GM12878 (cell line): ENCODE data around the gene NRXN3. TPM values are rescaled to one million over a fixed set of nuclear protein-coding genes. Genes with fewer than 3 reads are reported as not detected.

Experiments used
- ATAC-seq: fragments of 200-7000 bp; cut with Tn5 transposase; 3 replicates; pipeline ENCODE4 v1.9.1; 2020; ENCODE audit warnings: mild to moderate bottlenecking, moderate library complexity
- BruUV-seq: library from RNA; stranded (reverse); fragments of 400-500 nt; replicated peaks from 2 replicates; lab custom pipeline; 2021; lab: Mats Ljungman, UMichigan
- CTCF ChIA-PET: fragments of 300-600 bp; sonication (Branson Sonifier 250); formaldehyde crosslinking; extraction: SDS; loops from one replicate; lab custom pipeline; 2021; ENCODE audit warnings: inconsistent platforms; lab: Yijun Ruan, JAX
- POLR2A ChIA-PET: fragments of 350-600 bp; formaldehyde crosslinking; extraction: SDS; loops from one replicate; lab custom pipeline; 2021; ENCODE audit warnings: inconsistent platforms; lab: Charles Lee
- RAD21 ChIA-PET: fragments of 300-600 bp; sonication (Branson Sonifier 250); formaldehyde crosslinking; loops from one replicate; lab custom pipeline; 2023; ENCODE audit warnings: antibody characterized with exemption; ENCODE audit not compliant: unreplicated experiment; lab: Charles Lee
- SMC1A ChIA-PET: fragments of 300-600 bp; sonication (Branson Sonifier 250); formaldehyde crosslinking; loops from one replicate; lab custom pipeline; 2023; ENCODE audit not compliant: unreplicated experiment, uncharacterized antibody; lab: Charles Lee
- DNase-seq: peaks from one replicate; pipeline ENCODE4 v3.0.0-alpha.2; 2011; ENCODE audit warnings: low read depth, low spot score
- FAIRE-seq: peaks from 3 replicates; lab custom pipeline; 2011; peaks lifted over from hg19 to GRCh38; lab: Jason Lieb, UNC
- H2AFZ ChIP-seq: 2 replicates; pipeline ENCODE4 v1.6.0; 2011; ENCODE audit warnings: low read depth, low read length, control low read depth; ENCODE audit not compliant: control insufficient read depth
- H3K27ac ChIP-seq: 2 replicates; pipeline ENCODE4 v1.5.1; 2011; ENCODE audit warnings: control low read depth; ENCODE audit not compliant: control insufficient read depth, insufficient read depth
- H3K27me3 ChIP-seq, 2 experiments: replicated peaks in 1 of 2; 2 replicates each; pipeline versions ENCODE4 v1.6.0 to v1.6.1; 2011; ENCODE audit warnings: low read length in 1 of 2; ENCODE audit not compliant: control insufficient read depth in 2 of 2, insufficient read depth in 2 of 2
- H3K36me3 ChIP-seq, 2 experiments: 2 replicates each; pipeline ENCODE4 v1.5.1; 2011; ENCODE audit warnings: low read length in 1 of 2; ENCODE audit not compliant: control insufficient read depth in 2 of 2, insufficient read depth in 2 of 2
- H3K4me1 ChIP-seq: 2 replicates; pipeline ENCODE4 v1.6.1; 2011; ENCODE audit warnings: mild to moderate bottlenecking, low read length, moderate library complexity, mixed read lengths; ENCODE audit not compliant: control insufficient read depth, insufficient read depth
- H3K4me2 ChIP-seq: 2 replicates; pipeline ENCODE4 v1.6.0; 2011; ENCODE audit warnings: control low read depth; ENCODE audit not compliant: control insufficient read depth, insufficient read depth
- H3K4me3 ChIP-seq: fragments of 200-600 bp; sonication (generic); 2 replicates; pipeline ENCODE4 v1.5.1; 2016
- H3K79me2 ChIP-seq: 2 replicates; pipeline ENCODE4 v1.6.0; 2011; ENCODE audit warnings: low read length; ENCODE audit not compliant: control insufficient read depth, insufficient read depth
- H3K9ac ChIP-seq: 2 replicates; pipeline ENCODE4 v1.8.0; 2011; ENCODE audit warnings: low read length, control low read depth, mixed read lengths; ENCODE audit not compliant: control insufficient read depth, insufficient read depth
- H3K9me3 ChIP-seq: replicated peaks from 3 replicates; pipeline ENCODE4 v1.5.1; 2011; ENCODE audit warnings: mild to moderate bottlenecking, low read length; ENCODE audit not compliant: control insufficient read depth, insufficient read depth
- H4K20me1 ChIP-seq: 2 replicates; pipeline ENCODE4 v1.6.0; 2011; ENCODE audit not compliant: control insufficient read depth, insufficient read depth
- SRF ChIP-seq, 2 experiments: IDR thresholded peaks; 2 replicates each; pipeline ENCODE4 v1.6.1; 2011; ENCODE audit warnings: low read depth in 2 of 2, low read length in 2 of 2, mild to moderate bottlenecking in 1 of 2, moderate library complexity in 1 of 2
- STAT3 ChIP-seq: IDR thresholded peaks from 2 replicates; pipeline ENCODE4 v1.6.1; 2011; ENCODE audit warnings: low read depth, low read length, improper control_type of control experiment
- ZNF217 ChIP-seq: fragments of 450-650 bp; IDR thresholded peaks from 2 replicates; pipeline ENCODE4 v1.6.1; 2017; ENCODE audit warnings: antibody characterized with exemption, mild to moderate bottlenecking
- ZNF687 ChIP-seq: fragments of 450-650 bp; IDR thresholded peaks from 2 replicates; pipeline ENCODE4 v1.6.1; 2017; ENCODE audit warnings: mild to moderate bottlenecking, moderate library complexity
- WGBS: methylation state at CpG from one replicate; pipeline ENCODE4 v1.1.6; 2016; ENCODE audit warnings: low lambda C conversion rate; ENCODE audit not compliant: insufficient replicate concordance, insufficient coverage; ENCODE audit errors: missing lambda C conversion rate; 5-methylcytosine and 5-hydroxymethylcytosine counted together
- in situ Hi-C: fragments of 300-500 bp; cut with MboI; formaldehyde crosslinking; loops from 9 replicates; pipeline ENCODE4 v1.14.3; 2018; ENCODE audit warnings: mixed read lengths
- intact Hi-C: fragments of 100-400 bp; cut with micrococcal nuclease; formaldehyde crosslinking; loops from one replicate; pipeline ENCODE4 v1.14.2; 2022; ENCODE audit not compliant: unreplicated experiment
- polyA plus RNA-seq, 11 experiments: library from polyadenylated mRNA; depleted of rRNA in 4 of 11; unstranded in 6 of 11; stranded (reverse) in 5 of 11; fragments of >200 nt; fragmentation: Nextera tagmentation in 4 of 11; fragmentation: Illumina TruSeq in 1 of 11; extraction: Ambion mirVana in 4 of 11; extraction: Trizol in 1 of 11; gene quantifications; 1 replicate in 1 of 11; 2 replicates in 10 of 11; pipeline versions ENCODE4 v1.2.1 to v1.2.3, GENCODE V29; 2011 to 2016; ENCODE audit warnings: inconsistent platforms in 2 of 11, missing spikeins in 2 of 11, low read depth in 1 of 11
- total RNA-seq, 4 experiments: library from RNA; depleted of rRNA in 3 of 4; stranded (reverse); fragments of >200 nt in 3 of 4; fragmentation: Illumina TruSeq in 1 of 4; extraction: Trizol in 1 of 4; gene quantifications; 2 replicates each; pipeline versions ENCODE4 v1.2.1 to v1.2.3, GENCODE V29; 2013 to 2021
- TF ChIP-seq, protein P1 (sequence below): fragments of 450-650 bp; IDR thresholded peaks from 2 replicates; pipeline ENCODE4 v1.6.1; 2017; ENCODE audit warnings: antibody characterized with exemption, mild to moderate bottlenecking, moderate library complexity
- TF ChIP-seq, protein P2 (sequence below), 3 experiments: IDR thresholded peaks in 2 of 3; conservative IDR thresholded peaks in 1 of 3; 2 replicates each; pipeline ENCODE4 v1.5.1; 2011; ENCODE audit warnings: low read depth in 3 of 3, low read length in 3 of 3, mild to moderate bottlenecking in 3 of 3, control low read depth in 2 of 3, moderate library complexity in 2 of 3, inconsistent platforms in 1 of 3, mixed read lengths in 1 of 3; ENCODE audit not compliant: control insufficient read depth in 2 of 3, insufficient read depth in 1 of 3; ENCODE audit errors: extremely low read depth in 1 of 3
- TF ChIP-seq, protein P3 (sequence below): IDR thresholded peaks from 2 replicates; pipeline ENCODE4 v1.6.1; 2012; ENCODE audit warnings: low read depth, low read length, improper control_type of control experiment

NRXN3 gene
- total and polyA plus RNA-seq, 10 of the 15 experiments (the other 5 are each of a cell fraction or from before 2014, with no cell fraction given), result 0.52 to 3.3 (median 1.4) TPM

DNA sequence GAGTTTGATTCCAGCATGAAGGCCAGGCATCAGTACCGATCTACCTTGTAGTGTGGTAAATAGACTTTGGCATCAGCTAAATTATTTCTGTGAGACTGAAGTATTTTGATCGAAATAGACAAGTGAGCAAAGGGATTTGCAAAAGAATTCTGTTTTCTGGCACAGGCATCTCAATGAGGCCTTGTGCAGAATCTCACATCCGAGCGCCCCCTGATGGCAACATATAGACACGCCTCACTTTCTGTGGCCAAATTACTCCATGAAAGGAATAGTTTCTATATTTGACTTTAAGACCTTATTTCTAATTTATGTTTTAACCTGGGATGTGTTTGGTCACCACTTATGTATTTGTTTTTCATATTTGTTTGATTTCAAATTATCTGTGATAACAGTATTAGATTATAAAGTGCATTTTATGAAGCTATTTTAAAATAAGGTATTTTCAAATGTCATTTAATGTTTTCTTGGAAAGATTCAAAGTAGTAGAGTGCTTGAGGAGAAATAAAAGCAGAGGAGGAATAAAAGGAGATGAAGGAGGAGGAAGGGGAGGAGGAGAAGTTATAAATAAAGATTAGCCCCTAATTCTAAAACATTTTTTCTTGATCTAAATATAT is 731.9 kb downstream of the NRXN3 start:
- no peaks in the 10 kb centered on the region for H4K20me1 ChIP-seq
- H3K27ac ChIP-seq, result no peak overlapping the region
- intact Hi-C loops, result no loop called here
- H3K9ac ChIP-seq, result no peak overlapping the region
- BruUV-seq, result no TSS peak
- no peaks in the 10 kb centered on the region for H3K27me3 ChIP-seq
- RAD21 ChIA-PET, result no interaction called here
- in situ Hi-C loops, result no loop called here
- H3K4me3 ChIP-seq, result no peak overlapping the region
- H3K9me3 ChIP-seq, result no peaks in the 10 kb centered on the region
- FAIRE-seq (peak; percentile 61), DNase-seq (no peak), ATAC-seq (peak; percentile 48; the same call in 1 of the 3 replicates)
- H2AFZ ChIP-seq, result no peak overlapping the region
- 0% methylated on average over 5 of the region's 5 CpGs for WGBS
- H3K79me2 ChIP-seq, result no peaks in the 10 kb centered on the region
- no peaks in the 10 kb centered on the region for H3K4me1 ChIP-seq
- no peaks in the 10 kb centered on the region for H3K36me3 ChIP-seq
- CTCF ChIA-PET, result interaction anchor here (0.6 to 2.8 kb wide), 10 partner anchors 8 to 599 kb away, joined by 3 to 9 read pairs (median 4); no protein-coding TSS in a partner anchor
- TF ChIP-seq, protein P1, sequence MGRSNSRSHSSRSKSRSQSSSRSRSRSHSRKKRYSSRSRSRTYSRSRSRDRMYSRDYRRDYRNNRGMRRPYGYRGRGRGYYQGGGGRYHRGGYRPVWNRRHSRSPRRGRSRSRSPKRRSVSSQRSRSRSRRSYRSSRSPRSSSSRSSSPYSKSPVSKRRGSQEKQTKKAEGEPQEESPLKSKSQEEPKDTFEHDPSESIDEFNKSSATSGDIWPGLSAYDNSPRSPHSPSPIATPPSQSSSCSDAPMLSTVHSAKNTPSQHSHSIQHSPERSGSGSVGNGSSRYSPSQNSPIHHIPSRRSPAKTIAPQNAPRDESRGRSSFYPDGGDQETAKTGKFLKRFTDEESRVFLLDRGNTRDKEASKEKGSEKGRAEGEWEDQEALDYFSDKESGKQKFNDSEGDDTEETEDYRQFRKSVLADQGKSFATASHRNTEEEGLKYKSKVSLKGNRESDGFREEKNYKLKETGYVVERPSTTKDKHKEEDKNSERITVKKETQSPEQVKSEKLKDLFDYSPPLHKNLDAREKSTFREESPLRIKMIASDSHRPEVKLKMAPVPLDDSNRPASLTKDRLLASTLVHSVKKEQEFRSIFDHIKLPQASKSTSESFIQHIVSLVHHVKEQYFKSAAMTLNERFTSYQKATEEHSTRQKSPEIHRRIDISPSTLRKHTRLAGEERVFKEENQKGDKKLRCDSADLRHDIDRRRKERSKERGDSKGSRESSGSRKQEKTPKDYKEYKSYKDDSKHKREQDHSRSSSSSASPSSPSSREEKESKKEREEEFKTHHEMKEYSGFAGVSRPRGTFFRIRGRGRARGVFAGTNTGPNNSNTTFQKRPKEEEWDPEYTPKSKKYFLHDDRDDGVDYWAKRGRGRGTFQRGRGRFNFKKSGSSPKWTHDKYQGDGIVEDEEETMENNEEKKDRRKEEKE, result no peak
- TF ChIP-seq STAT3, result no peak
- TF ChIP-seq ZNF217, result no peak
- TF ChIP-seq, protein P2, sequence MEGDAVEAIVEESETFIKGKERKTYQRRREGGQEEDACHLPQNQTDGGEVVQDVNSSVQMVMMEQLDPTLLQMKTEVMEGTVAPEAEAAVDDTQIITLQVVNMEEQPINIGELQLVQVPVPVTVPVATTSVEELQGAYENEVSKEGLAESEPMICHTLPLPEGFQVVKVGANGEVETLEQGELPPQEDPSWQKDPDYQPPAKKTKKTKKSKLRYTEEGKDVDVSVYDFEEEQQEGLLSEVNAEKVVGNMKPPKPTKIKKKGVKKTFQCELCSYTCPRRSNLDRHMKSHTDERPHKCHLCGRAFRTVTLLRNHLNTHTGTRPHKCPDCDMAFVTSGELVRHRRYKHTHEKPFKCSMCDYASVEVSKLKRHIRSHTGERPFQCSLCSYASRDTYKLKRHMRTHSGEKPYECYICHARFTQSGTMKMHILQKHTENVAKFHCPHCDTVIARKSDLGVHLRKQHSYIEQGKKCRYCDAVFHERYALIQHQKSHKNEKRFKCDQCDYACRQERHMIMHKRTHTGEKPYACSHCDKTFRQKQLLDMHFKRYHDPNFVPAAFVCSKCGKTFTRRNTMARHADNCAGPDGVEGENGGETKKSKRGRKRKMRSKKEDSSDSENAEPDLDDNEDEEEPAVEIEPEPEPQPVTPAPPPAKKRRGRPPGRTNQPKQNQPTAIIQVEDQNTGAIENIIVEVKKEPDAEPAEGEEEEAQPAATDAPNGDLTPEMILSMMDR (IDR thresholded peaks at IDR 0.05 in 2 of 3, conservative IDR thresholded peaks at IDR 0.05 in 1 of 3; ENCODE audit: control insufficient read depth in 2 of 3, extremely low read depth in 1 of 3, insufficient read depth in 1 of 3, low read depth in 3 of 3, low read length in 3 of 3), result peak; percentile 50 to 60 (median 53); a peak in 5 of 6 replicates
- TF ChIP-seq ZNF687, result no peak
- no peak for TF ChIP-seq SRF (IDR thresholded peaks at IDR 0.05; ENCODE audit: low read depth in 2 of 2, low read length in 2 of 2)
- TF ChIP-seq, protein P3, sequence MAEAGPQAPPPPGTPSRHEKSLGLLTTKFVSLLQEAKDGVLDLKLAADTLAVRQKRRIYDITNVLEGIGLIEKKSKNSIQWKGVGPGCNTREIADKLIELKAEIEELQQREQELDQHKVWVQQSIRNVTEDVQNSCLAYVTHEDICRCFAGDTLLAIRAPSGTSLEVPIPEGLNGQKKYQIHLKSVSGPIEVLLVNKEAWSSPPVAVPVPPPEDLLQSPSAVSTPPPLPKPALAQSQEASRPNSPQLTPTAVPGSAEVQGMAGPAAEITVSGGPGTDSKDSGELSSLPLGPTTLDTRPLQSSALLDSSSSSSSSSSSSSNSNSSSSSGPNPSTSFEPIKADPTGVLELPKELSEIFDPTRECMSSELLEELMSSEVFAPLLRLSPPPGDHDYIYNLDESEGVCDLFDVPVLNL, result no peak
- POLR2A ChIA-PET, result no interaction called here
- SMC1A ChIA-PET, result interaction anchor here (0.7 kb wide), 1 partner anchor 144 kb away, joined by 3 read pairs; no protein-coding TSS in a partner anchor
- H3K4me2 ChIP-seq, result no peak overlapping the region
